Mucosa of stomach (tissue), 1 donor: ENCODE data around the gene SLC30A1.

ENCODE experiments used
- H3K27me3 ChIP-seq: one replicate; pipeline ENCODE4 v1.7.0; 2013; ENCODE audit warnings: mild to moderate bottlenecking, low read length; ENCODE audit not compliant: control insufficient read depth, insufficient read depth
- H3K36me3 ChIP-seq: one replicate; pipeline ENCODE4 v1.7.0; 2013; ENCODE audit warnings: low read length; ENCODE audit not compliant: control insufficient read depth, insufficient read depth
- H3K4me1 ChIP-seq: one replicate; pipeline ENCODE4 v1.7.0; 2013; ENCODE audit warnings: mild to moderate bottlenecking, low read length; ENCODE audit not compliant: control insufficient read depth, insufficient read depth
- H3K4me3 ChIP-seq: one replicate; pipeline ENCODE4 v1.7.0; 2013; ENCODE audit warnings: low read length
- H3K9ac ChIP-seq: one replicate; pipeline ENCODE4 v1.7.0; 2013; ENCODE audit warnings: mild to moderate bottlenecking, low read length, moderate library complexity
- H3K9me3 ChIP-seq: one replicate; pipeline ENCODE4 v1.7.0; 2013; ENCODE audit warnings: mild to moderate bottlenecking, low read length, moderate library complexity; ENCODE audit not compliant: control insufficient read depth
- donor health status: Pancreatic carcinoma.

SLC30A1 gene

GRCh38 chr1:211616231-211616964, 37.4 kb upstream of the SLC30A1 start:
- no peak overlapping the region for H3K9ac ChIP-seq

GRCh38 chr1:211614615-211615014, 35.7 kb upstream of the SLC30A1 start:
- H3K4me3 ChIP-seq, result no peak overlapping the region
- H3K4me1 ChIP-seq, result peaks cover 12% of the 10 kb centered on the region
- no peak overlapping the region for H3K9ac ChIP-seq
- H3K27me3 ChIP-seq, result no peaks in the 10 kb centered on the region
- H3K9me3 ChIP-seq, result no peaks in the 10 kb centered on the region
- no peaks in the 10 kb centered on the region for H3K36me3 ChIP-seq

More at GRCh38 chr1:211616231-211616964, 37.4 kb upstream of the SLC30A1 start:
- no peaks in the 10 kb centered on the region for H3K36me3 ChIP-seq
- no peaks in the 10 kb centered on the region for H3K27me3 ChIP-seq
- H3K4me3 ChIP-seq, result no peak overlapping the region
- H3K4me1 ChIP-seq, result peaks cover 11% of the 10 kb centered on the region
- H3K9me3 ChIP-seq, result no peaks in the 10 kb centered on the region

- H3K36me3 ChIP-seq, result no peaks in the 10 kb centered on the region
- no peaks in the 10 kb centered on the region for H3K27me3 ChIP-seq
- no peak overlapping the region for H3K4me3 ChIP-seq
- H3K9me3 ChIP-seq, result no peaks in the 10 kb centered on the region
- peaks cover 18% of the 10 kb centered on the region for H3K4me1 ChIP-seq
- H3K9ac ChIP-seq, result no peak overlapping the region
These were observed 35.0 kb upstream of the SLC30A1 start for GRCh38 chr1:211613951-211614350.

DNA sequence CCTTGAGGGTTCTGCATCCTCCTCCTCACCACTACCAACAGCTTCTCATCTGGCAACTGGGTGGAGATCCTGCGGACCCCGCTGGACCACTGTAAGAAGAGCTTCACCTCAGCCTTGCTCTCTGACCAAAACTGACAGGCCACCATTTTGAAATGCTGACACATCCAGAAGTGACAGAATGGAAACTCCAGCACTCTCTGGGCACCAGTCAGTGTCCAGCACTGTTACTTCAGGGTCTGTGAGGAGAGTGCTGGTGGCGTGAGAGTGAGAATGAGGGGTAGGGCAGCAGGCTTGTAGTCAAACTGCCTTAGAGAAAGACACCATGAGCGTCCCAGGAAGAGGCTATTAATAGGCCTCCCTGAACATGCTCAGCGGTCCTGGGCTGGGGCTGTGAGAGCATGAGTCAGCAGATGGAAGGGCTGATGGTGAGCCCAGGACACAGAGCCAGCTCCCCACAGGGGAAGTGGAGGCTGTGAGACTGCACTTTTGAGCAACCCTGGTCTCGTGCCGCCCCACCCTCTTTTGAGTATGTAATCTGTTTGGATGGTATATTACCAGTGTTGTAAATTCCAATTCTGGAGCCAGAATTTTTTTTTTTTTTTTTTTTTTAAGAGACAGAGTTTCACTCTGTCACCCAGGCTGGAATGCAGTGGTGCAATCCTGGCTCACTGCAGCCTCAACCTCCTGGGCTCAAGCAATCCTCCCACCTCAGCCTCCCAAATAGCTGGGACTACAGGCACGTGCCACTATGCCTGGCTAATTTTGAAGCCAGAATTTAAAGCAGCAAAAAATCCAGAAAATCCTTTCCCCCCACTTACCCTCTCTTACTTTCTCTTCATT, 34.4 kb upstream of the SLC30A1 start:
- no peaks in the 10 kb centered on the region for H3K36me3 ChIP-seq
- no peaks in the 10 kb centered on the region for H3K27me3 ChIP-seq
- no peaks in the 10 kb centered on the region for H3K9me3 ChIP-seq
- H3K4me1 ChIP-seq, result peaks cover 18% of the 10 kb centered on the region
- no peak overlapping the region for H3K9ac ChIP-seq
- no peak overlapping the region for H3K4me3 ChIP-seq

- Histone ChIP-seq H3K4me3 (no peak overlapping the region), H3K9ac (no peak overlapping the region)
These were observed 33.8 kb upstream of the SLC30A1 start for GRCh38 chr1:211612786-211613107.

DNA sequence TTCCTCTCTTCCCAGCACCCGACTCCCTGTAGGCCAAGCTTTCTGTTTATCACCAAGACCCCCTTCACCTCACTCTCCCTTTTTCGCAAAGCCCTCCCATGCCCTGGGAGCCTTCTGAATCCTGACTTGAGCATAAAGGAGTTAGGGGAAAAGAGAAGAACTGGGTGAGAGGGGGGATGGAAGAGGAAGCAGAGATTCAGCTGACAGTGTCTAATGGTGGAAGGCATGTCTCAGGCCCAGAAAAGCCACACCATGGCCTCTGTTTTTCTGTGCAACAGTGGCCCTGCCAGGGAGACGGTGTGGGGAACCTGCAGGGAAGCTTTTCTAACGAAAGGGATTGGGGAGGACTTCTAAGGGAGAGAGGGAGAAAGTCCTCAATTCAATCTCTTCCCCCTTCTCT, 32.9 kb upstream of the SLC30A1 start:
- H3K4me1 ChIP-seq, result peaks cover 23% of the 10 kb centered on the region
- no peak overlapping the region for H3K9ac ChIP-seq
- no peaks in the 10 kb centered on the region for H3K27me3 ChIP-seq
- no peaks in the 10 kb centered on the region for H3K36me3 ChIP-seq
- no peaks in the 10 kb centered on the region for H3K9me3 ChIP-seq
- no peak overlapping the region for H3K4me3 ChIP-seq

More at GRCh38 chr1:211612786-211613107, 33.8 kb upstream of the SLC30A1 start:
- Histone ChIP-seq H3K36me3 (no peaks in the 10 kb centered on the region), H3K9me3 (no peaks in the 10 kb centered on the region), H3K27me3 (no peaks in the 10 kb centered on the region), H3K4me1 (peaks cover 23% of the 10 kb centered on the region)

DNA sequence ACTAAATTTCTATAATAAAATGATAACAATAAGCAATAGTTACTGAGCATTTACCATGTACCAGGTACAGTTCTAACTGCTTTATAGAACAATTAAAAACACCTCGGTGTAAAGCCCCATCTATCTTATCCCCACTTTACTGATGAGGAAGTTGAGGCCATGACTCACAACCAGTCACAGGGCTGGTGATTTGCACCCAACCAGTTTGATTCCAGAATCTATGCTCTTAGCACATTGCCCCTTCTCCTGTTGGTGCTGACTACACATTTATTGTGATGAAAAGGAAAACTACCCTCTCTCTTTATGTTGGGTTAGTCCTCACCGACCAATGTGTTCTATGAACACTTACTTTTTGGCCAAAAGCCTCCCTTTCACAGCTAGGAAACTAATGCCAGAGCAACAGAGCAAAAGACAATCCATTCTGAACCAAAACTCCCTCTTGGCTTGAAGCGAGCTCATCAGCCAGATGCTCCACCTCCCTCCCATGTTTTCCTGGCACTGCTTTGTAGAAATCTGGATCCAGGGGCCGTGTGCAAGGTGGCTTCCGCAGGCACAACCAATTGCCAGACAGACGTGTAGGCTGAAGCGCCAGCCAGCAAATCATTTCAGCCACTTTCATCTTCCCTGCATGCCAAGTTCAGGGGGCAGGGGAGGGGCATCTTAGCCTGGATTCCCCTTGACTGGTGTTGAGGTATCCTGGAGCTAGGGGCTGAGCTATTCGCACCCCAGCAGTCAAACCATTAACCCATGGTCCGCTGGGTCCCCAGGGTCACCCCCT, 32.0 kb upstream of the SLC30A1 start:
- Histone ChIP-seq H3K4me3 (no peak overlapping the region), H3K9me3 (no peaks in the 10 kb centered on the region)

DNA sequence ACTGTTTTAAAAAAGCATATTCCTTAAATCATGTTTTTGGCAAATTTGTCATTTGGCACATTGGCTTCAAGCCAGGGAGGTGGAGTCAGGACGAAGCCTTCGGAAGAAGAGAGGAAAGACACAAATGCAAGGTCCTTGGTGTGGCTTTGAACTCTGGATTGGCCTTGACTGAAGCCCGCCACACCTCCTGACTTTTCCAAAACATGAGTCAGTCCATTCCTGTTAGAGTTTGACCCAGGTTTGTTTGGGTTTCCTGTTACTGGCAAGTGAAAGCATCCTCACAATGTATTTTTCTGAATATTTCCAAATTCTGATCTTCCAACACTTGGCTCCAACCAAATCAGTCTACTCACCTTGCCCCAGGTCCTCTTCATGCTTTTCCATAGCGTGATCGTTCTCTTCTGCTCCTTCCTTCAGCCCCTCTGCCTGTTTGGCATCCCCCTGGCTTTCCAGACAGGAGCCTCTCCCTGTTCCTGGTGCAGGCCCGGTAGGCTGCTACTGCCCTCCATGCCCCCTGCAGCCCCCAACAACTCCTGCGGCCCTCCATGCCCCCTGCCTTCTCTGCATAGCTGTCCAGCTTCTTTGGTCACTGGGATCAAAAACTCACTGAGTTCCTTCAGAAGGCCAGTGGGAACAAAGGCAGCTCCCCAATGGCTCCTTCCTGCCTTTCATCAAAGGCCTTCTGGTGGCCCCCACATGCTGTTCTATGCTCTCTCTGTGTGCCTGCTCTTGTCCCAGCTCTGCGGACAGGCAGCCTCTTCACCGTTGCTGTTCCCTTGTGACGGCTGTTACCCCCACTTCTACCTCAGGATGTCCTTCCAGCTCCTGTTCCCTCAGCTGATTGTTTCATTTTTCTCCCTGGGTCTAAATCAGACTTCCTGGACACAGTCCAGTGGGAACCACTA, 30.4 kb upstream of the SLC30A1 start:
- no peaks in the 10 kb centered on the region for H3K27me3 ChIP-seq
- H3K9ac ChIP-seq, result no peak overlapping the region
- H3K4me1 ChIP-seq, result peaks cover 23% of the 10 kb centered on the region
- H3K4me3 ChIP-seq, result no peak overlapping the region
- no peaks in the 10 kb centered on the region for H3K36me3 ChIP-seq
- no peaks in the 10 kb centered on the region for H3K9me3 ChIP-seq

More for the DNA sequence above, 32.0 kb upstream of the SLC30A1 start:
- no peaks in the 10 kb centered on the region for H3K36me3 ChIP-seq
- peaks cover 23% of the 10 kb centered on the region for H3K4me1 ChIP-seq
- H3K27me3 ChIP-seq, result no peaks in the 10 kb centered on the region
- no peak overlapping the region for H3K9ac ChIP-seq

DNA sequence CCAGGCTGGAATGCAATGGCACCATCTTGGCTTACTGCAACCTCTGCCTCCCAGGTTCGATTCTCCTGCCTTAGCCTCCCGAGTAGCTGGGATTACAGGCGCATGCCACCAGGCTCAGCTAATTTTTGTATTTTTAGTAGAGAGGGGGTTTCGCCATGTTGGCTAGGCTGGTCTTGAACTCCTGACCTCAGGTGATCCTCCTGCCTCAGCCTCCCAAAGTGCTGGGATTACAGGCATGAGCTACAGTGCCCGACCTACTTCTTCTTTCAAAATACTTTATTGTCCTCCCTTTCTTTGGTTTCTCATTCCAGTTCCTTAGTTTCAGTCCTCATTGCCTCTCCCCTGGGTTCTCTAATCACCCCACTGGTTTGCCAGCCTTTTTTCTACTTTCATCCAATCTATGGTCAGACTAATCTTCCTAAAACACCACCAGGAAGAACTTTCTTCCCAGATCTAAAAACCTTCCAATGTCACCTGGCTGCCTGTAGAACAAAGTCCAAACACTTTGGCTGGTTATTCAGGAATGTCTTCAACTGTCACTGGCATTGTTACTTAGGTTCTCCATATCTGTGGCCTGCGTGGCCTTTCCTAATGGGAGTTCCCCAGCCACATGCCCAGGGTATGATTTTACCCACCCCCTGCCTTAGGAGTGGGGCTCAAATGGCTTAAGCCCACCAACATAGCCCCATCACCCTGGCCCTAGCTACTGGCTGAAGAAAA, 29.0 kb upstream of the SLC30A1 start:
- Histone ChIP-seq H3K4me1 (peaks cover 12% of the 10 kb centered on the region), H3K9ac (no peak overlapping the region), H3K27me3 (no peaks in the 10 kb centered on the region), H3K9me3 (no peaks in the 10 kb centered on the region), H3K36me3 (no peaks in the 10 kb centered on the region), H3K4me3 (no peak overlapping the region)

GRCh38 chr1:211606914-211607753, 28.2 kb upstream of the SLC30A1 start:
- H3K27me3 ChIP-seq, result no peaks in the 10 kb centered on the region
- H3K4me1 ChIP-seq, result peaks cover 17% of the 10 kb centered on the region
- no peak overlapping the region for H3K4me3 ChIP-seq
- no peaks in the 10 kb centered on the region for H3K36me3 ChIP-seq
- H3K9me3 ChIP-seq, result no peaks in the 10 kb centered on the region
- no peak overlapping the region for H3K9ac ChIP-seq
